Fibroblast of skin of back (primary cell): ENCODE results near the gene HIF1A. TPM values are rescaled to one million over a fixed set of nuclear protein-coding genes. Genes with fewer than 3 reads are reported as not detected.
"Not testable (repeated sequence)": the region's sequence is repeated elsewhere in the genome, so short reads cannot be mapped to it uniquely, and the experiment has no call there.

Experiments used
- DNase-seq: peaks from one replicate; pipeline ENCODE4 v3.0.0-alpha.2; 2013
- polyA plus RNA-seq, 2 experiments: library from polyadenylated mRNA; unstranded; fragments of 120-200 nt; gene quantifications; one replicate each; pipeline ENCODE4 v1.2.1, GENCODE V29; 2013; ENCODE audit not compliant: insufficient read length in 2 of 2

The HIF1A gene
- polyA plus RNA-seq (2013, experiment 1 of 2; ENCODE audit: insufficient read length) = 461 TPM
- polyA plus RNA-seq (2013, experiment 2 of 2; ENCODE audit: insufficient read length) = 474 TPM

DNA sequence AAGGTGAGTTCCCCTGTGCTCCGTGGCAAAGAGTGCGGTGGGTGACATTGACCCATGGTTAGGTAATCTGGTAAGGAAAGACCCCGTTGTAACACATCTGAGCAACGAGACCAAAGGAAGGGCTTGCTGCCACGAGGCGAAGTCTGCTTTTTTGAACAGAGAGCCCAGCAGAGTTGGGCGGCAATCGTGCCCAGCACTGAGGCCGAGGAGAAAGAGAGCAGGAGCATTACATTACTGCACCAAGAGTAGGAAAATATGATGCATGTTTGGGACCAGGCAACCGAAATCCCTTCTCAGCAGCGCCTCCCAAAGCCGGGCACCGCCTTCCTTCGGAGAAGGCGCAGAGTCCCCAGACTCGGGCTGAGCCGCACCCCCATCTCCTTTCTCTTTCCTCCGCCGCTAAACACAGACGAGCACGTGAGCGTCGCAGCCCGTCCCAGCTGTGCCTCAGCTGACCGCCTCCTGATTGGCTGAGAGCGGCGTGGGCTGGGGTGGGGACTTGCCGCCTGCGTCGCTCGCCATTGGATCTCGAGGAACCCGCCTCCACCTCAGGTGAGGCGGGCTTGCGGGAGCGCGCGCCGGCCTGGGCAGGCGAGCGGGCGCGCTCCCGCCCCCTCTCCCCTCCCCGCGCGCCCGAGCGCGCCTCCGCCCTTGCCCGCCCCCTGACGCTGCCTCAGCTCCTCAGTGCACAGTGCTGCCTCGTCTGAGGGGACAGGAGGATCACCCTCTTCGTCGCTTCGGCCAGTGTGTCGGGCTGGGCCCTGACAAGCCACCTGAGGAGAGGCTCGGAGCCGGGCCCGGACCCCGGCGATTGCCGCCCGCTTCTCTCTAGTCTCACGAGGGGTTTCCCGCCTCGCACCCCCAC, at the start of gene HIF1A:
Gene HIF1A, plus strand, starts transcription at position 684 of the 865 bp plus-strand sequence. CDS start 292 bp downstream, outside the sequence.
- DNase-seq = peak; percentile 99

DNA sequence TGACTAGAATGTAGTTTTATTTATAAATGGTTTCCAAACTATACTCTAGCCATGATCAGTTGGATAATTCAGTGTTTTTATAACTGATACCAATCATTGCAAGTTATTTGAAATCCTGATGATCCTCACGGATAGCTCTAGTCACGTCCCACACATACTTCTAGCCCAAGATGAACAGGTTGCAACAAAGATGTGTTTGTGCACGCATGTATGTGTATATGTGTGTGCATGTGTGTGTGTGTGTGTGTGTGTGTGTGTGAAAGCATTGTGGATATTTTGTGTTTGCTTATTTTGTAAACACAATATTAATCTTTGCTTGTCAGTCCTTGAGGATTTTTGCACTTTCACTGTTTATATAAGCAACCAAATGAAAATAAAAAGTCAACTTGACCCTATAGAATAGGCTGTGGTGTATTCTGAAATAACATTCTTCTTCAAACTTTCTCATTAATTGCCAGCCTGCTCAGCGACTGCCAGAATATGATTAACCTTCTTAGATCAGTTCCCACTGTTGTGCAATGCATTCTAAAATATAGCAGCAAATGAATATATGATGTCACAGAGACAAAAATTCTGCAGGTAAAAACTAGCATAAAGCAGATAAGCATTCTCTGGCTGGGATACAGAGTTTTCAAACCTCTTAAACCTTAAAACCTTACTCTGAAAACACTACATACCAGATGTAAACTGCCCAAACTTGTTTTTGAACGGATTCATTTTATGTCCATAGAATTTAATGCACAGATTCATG, 48.8 kb upstream of the HIF1A start:
- no peak for DNase-seq

DNA sequence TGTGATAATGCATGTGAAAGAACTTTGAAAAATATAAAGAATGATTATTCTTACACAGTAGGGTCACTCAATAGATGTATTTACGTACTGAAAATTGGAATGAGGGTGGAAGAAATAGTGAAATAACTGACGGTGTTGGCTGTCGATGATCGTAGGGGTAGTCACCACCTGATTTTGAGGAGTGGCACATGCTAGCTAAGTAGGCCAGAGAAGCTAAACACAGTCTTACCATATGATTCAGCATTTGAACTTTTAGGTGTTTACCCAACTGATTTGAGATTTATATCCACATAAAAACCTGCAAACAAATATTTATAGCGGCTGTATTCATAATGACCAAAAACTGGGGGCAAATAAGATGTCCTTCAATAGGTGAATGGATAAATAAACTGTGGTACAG, 47.6 kb upstream of the HIF1A start:
- DNase-seq = no peak

DNA sequence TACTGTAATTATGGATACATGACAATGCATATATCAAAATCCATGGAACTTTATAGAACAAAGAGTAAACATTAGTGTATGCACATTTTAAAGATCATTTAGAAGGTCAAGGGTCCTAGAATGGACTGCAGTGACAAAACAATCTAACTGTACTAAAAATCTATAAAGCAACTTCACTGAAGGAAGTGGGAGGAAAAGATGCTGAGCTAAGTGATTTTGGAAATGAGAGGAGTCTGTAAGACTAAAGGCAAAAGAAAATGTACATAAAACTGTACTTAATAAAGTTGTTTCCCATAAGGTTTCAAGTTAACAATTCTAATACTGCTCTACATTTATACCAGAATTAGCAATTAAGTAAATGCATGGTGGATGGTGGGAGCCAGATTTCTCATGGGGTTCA, 46.9 kb upstream of the HIF1A start:
- DNase-seq = no peak

DNA sequence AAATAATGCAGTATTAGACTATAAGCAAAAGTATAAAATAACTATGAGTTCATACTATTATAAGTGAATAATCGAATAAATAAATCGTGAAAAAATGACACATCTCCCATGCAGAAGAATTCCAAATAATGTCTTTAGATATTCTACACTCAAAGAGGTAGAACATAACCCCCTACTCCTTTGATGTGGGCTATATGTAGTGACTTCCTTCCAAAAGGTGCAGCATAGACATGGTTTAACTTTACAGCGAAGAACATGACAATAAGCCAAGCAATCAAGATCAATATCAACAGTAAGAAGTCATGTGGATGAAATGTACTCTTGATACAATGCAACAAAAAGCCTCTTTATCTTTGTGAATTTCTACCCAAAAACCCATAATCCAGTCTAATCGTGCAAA, 46.0 kb upstream of the HIF1A start:
- no peak for DNase-seq

DNA sequence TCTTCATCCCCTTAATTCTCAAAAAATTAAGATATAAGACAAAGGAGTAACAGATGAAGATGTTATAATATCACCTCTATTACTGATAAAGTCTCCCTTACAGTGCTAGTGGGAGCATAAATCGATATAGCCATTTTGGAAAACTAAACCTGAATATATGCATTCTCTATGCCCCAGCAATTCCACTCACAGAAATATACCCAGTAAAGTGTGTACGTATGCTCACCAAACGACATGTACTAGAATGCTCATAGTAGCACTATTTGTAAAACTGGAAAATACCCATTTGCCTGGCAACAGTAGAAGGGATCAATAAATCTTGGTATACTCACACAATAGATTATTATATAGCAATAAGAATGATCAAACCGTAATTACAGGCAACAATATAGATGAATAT, 44.0 kb upstream of the HIF1A start:
- no peak for DNase-seq

DNA sequence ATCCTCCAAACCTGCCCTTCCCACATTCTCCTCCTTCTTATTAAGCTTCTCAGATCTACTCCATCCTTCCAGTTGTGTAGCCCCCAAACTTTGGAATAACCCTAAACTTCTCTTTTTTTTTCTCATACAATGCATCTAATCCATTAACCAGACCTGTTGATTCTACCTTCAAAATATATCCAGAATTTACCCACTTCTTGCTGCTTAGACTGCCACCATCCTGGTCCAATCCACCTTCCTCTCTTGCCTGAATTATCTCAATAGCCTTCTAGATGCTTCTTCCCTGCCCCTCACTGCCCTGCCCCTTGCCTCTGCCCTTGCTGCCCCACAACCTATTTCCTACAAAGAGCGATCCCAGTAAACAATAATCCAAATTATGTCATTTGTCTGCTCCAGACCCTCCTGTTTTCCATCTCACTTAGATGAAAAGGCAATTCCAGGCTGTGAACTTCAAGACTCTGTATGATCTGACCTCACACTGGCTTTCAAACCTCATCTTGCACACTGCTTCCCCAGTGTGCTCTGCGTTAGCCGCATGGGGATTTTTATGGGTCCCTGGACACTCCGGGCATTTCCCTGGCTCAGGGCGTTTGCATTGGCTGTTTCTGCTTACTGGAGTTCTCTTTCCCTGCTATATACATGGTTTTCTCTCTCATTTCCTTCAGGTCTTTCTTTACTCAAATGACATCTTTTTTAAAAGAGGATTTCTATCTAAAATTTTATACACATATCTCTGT, 42.6 kb upstream of the HIF1A start:
- no peak for DNase-seq

DNA sequence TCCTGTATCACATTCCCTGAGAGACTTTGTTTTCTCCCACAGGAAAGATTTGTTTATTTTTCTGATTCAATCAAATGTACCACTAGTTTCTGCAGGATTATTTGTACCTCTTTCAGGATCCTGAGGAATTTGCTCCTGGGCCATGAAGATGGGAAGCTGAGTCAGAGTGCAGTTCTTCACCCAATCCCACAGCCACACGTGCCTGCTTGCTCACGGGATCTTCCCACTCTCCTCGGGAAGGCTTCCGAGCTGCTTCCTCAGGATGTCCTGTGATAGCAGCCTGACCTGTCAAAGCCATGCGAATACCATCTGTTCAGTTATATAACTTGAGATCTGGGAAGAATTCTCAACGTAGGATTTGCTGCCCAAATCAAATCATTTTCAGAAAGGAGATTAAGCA, 41.8 kb upstream of the HIF1A start:
- DNase-seq = peak; percentile 66

DNA sequence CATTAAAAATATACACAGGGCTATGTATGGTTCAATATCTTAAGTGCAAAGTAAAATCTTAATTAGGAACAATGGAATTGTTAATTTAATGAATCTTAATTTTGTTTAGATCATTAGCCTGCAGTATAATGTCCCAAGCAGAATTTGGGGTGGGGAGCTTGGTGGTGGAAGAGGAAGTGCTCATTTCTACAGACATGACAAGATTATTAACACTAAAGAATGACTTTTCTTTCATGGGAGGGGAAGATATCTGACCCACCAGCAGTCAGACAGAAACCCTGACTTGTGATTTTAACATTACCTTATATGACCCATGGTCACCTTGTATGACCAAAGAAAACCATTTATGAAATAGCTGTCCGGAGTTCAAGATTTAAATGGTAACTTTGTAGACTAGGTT, 41.3 kb upstream of the HIF1A start:
- DNase-seq = no peak

DNA sequence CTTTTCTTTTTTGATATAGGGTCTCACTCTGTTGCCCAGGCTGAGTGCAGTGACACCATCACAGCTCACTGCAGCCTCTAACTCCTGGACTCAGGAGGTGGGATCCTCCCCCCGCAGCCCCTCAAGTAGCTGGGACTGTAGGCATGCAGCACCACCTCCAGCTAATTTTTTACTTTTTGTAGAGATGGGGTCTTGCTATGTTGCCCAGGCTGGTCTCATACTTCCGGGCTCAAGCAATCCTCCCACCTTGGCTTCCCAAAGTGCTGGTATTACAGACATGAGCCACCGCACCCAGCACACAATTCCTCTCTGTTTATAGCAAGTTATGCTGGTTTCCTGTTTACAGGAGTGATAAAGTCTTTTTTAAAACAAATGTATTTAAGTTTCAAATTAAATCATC, 39.5 kb upstream of the HIF1A start:
- DNase-seq = no peak

DNA sequence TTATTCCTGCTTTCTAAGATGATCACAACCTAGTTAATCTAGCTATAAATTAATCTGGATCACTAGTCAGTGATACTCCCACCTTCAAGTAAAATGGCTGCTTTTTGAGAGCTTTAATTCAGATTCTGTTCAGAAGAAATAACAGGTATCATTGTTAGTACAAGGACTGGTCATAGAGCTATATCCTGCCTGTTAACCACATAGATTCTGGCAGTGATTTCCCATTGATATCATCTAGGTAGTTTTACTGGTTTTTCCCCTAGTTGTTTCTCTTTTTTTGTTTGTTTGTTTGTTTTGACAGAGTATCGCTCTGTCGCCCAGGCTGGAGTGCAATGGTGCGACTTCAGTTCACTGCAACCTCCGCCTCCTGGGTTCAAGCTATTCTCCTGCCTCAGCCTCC, 39.0 kb upstream of the HIF1A start:
- DNase-seq = no peak

DNA sequence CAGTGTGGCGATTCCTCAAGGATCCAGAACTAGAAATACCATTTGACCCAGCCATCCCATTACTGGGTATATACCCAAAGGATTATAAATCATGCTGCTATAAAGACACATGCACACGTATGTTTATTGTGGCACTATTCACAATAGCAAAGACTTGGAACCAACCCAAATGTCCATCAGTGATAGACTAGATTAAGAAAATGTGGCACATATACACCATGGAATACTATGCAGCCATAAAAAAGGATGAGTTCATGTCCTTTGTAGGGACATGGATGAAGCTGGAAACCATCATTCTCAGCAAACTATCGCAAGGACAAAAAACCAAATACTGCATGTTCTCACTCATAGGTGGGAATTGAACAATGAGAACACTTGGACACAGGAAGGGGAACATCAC, 37.2 kb upstream of the HIF1A start:
- DNase-seq = not testable (repeated sequence)

DNA sequence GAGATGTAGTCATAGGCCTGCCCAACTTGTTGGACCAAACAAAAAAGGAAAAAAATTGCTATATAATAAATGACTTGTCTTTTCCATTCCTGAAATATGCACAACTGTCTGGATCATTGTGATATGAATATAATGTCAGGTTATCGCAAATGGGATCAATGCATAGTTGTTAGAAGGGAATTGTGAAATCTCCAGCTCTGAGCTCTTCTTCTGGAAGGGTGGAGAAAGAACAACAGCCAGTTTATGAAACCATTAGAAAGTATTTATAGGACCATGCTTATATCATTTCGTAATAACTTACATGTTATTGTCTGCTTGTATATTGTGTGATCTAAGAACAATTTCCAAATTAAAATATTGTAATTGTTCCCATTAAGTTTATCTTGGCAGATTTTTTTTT, 35.7 kb upstream of the HIF1A start:
- no peak for DNase-seq

DNA sequence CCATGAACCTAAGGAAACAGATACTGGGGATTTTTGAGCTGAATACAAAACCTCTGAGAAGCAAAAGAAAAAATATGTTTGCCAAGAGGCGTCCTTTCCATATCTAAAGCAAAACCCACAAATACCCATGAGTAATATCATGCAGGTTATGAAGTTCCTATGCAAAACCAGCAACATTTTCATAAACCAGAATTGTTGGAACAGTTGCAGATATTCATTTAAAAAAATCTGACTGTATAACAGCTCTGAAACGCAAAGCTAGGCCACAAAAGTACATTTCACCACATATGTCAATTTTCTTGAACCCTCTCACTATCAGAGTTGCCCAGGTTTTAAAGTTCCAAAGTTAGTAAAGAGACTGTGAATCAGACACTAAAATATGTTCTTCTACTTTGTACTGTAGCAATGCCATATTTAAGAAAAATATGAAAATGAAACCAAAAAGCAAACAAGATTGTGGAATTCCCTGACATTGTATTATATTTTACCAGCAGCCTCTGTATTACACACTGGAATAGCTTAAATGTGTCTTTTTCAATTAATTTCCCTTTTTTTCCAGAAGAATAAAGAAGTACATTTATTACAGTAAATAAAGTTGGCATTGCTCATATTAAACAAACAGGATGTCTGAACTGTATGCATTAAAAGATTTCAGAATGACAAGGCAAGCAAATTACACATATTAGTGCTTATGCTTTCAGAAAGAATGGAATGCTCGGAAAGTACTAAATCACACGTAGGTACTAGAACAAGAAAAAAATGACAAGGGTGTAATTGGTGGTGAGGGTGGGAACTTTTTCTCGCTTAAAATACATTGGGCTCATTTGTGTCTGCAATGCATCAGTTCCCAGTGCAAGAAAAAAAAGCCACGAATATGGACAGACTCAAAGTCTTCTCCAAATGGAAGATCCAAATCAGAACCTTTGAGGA, 33.6 kb upstream of the HIF1A start:
- peak; percentile 66 for DNase-seq

DNA sequence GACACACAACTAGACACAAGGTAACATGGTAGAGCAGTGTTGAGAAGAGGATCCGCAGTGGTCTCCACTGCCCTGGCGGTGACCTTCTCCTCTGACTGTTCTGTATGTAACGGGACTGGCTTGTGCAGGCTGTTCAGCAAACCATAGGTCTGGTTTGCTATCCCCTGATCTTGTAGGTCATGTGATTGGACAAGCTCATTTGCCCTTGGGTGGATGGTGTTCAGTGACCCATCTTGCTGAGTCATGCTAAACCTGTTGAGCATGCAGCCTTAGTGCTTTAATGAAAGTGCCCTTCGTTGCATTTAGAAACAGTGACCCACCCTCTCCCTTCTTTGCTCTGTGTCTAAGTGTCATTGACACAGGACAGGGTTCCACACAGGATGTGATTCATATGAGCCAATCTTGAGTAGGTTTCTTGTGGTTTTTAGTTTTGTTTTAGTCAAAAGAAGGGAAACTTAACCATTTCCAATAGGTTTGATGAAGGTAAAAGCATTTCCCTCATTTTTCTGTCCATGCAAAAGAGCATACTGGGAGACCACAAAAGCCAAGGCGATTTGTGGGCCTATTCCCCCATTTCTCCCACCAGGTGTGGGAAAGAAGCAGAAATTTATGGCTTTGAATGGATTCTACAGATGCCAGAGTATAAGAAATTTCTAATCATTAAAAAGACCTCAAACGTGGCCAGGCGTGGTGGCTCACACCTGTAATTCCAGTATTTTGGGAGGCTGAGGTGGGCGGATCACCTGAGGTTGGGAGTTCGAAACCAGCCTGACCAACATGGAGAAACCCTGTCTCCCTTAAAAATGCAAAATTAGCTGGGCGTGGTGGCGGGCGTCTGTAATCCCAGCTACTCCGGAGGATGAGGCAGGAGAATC, 32.6 kb upstream of the HIF1A start:
- peak; percentile 83 for DNase-seq

DNA sequence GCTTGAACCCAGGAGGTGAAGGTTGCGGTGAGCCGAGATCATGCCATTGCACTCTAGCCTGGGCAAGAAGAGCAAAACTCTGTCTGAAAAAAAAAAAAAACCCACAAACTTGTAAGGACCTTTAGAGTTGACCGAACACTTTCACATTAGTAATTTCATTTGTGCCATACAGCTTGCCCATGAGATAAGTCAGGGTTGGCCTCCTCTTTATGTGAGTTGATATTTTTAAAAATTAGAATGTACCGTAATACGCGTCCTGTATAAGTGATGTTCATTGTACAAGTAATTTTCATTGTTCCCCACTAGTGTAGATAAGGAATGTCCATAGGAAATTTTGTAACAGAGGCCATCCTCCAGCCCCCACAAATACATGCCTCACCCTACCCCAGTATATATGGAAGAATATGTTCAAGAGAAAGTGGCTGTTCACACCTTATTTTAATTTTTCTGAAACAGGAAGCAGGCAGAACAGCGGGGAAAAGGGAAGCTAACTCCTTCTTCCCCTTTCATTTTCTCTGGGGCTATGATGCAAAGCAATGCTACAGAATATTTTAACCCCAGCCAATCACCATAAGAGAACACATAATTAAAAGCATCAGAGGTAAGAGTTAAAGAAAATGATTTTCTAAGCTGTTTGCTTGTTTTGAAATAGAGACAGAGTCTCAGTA, 31.9 kb upstream of the HIF1A start:
- no peak for DNase-seq

DNA sequence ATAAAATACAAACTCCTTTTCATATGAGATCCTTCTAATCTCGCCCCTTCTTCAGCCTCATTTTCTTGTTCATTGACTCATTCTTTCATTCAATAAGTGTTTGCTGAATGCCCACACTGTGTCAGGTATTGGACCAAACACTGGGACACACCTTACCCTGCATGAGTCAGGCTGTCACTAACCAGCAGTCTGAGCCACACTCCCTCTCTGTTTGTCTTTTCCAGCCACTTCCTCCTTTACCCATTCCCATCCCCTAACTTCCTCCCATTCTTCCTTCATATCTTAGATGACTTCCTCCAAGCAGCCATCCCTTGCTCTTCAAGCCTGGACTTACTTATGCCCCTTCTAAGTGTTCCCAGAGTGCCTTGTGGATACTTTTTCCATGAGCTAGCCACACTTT, 27.0 kb upstream of the HIF1A start:
- no peak for DNase-seq

DNA sequence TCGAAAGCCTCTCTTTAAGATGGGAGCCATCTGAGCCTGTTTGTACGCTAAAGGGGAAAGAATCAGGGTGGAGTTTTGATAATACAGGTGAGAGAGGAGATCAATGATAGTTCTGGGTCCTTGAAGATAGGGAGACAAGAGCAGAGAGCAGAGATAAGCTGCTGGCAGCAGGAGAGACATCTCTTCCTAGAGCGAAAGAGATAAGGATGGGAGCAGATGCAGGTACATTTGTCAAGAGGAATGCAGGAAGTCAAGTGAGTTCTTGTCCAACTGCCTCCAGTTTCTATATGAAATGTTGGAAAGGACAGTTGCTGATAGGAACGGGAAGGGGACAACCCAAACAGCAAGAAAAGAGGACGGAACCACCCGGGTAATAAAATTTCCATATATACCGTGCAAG, 24.7 kb upstream of the HIF1A start:
- DNase-seq = no peak

DNA sequence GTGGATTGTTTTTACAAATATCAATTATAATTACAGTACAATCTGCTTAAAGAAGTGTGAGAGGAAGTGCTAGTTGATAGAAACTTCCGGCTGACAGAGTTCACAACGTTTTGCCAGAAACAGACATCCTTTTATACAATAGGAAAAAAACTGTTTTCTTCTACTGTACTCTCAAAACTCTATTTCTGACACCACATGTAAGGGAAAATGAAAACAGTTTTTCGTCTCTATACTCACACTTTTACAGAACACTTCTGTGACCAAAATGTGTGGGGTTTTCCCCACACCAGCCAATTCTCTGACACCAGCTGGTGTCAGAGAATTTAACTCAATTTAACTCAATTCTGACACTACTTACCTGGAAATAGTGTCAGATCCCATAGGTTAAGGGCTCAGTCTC, 24.2 kb upstream of the HIF1A start:
- DNase-seq = no peak

DNA sequence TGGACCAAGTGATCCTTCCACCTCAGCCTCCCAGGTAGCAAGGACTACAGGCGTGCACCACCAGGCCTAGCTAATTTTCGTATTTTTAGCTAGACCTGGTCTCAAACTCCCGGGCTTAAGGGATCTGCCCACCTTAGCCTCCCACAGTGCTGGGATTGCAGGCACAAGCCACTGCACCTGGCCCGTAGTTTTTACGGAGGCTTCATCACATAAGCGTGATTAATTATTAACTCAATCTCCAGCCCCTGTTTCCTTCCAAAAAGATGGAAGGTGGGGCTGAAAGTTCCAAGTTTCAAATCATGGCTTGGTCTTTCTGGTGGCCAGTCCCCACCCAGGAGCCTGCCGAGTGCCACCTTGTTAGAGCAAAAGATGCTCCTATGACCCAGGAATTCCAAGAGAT, 22.5 kb upstream of the HIF1A start:
- no peak for DNase-seq
